CD4-positive, alpha-beta T cell (primary cell): Measurements from ENCODE around the gene KIF26A. TPM values are rescaled to one million over a fixed set of nuclear protein-coding genes. Genes with fewer than 3 reads are reported as not detected.

ENCODE experiments used
- ATAC-seq: fragments of 200-7000 bp; cut with Tn5 transposase; one replicate; pipeline ENCODE4 v1.10.0; 2022; ENCODE audit warnings: mild to moderate bottlenecking; ENCODE audit not compliant: poor library complexity
- CTCF ChIA-PET: fragments of 350-600 bp; sonication (Branson Sonifier 250); formaldehyde crosslinking; loops from one replicate; lab custom pipeline; 2021; ENCODE audit warnings: antibody characterized with exemption, inconsistent platforms; lab: Charles Lee
- POLR2A ChIA-PET: fragments of 350-600 bp; sonication (Branson Sonifier 250); formaldehyde crosslinking; loops from one replicate; lab custom pipeline; 2021; ENCODE audit warnings: antibody characterized with exemption, inconsistent platforms; lab: Charles Lee
- DNase-seq, 14 experiments: peaks; one replicate each; pipeline ENCODE4 v3.0.0-alpha.2; 2013 to 2020; ENCODE audit warnings: mixed read lengths in 2 of 14
- H3K27ac ChIP-seq, 2 donors: one replicate each; pipeline versions ENCODE4 v1.5.1 to v1.7.0; 2013; ENCODE audit warnings: low read length in 2 of 2, low read depth in 1 of 2, mild to moderate bottlenecking in 1 of 2
- H3K27me3 ChIP-seq, 2 experiments: 1 replicate in 1 of 2; 2 replicates in 1 of 2; pipeline versions ENCODE4 v1.6.1 to v1.7.0; 2013; ENCODE audit warnings: low read length in 2 of 2, control low read depth in 1 of 2, mild to moderate bottlenecking in 1 of 2, moderate library complexity in 1 of 2; ENCODE audit not compliant: insufficient read depth in 2 of 2, control insufficient read depth in 1 of 2
- H3K36me3 ChIP-seq: one replicate; pipeline ENCODE4 v1.6.1; 2013; ENCODE audit warnings: low read length, control low read depth; ENCODE audit not compliant: insufficient read depth
- H3K4me1 ChIP-seq: one replicate; pipeline ENCODE4 v1.6.1; 2013; ENCODE audit warnings: low read length, control low read depth; ENCODE audit not compliant: insufficient read depth
- H3K4me3 ChIP-seq: one replicate; pipeline ENCODE4 v1.5.1; 2013; ENCODE audit warnings: mild to moderate bottlenecking, low read length, moderate library complexity
- H3K9me3 ChIP-seq, 2 experiments: 1 replicate in 1 of 2; 2 replicates in 1 of 2; pipeline versions ENCODE4 v1.6.1 to v1.7.0; 2013; ENCODE audit warnings: low read length in 2 of 2, mild to moderate bottlenecking in 2 of 2, control low read depth in 1 of 2, moderate library complexity in 1 of 2; ENCODE audit not compliant: control insufficient read depth in 1 of 2, insufficient read depth in 1 of 2
- H3K27ac Mint-ChIP-seq: one replicate; pipeline ENCODE4 v1.8.0; 2020; ENCODE audit warnings: mixed read lengths
- H3K27me3 Mint-ChIP-seq: one replicate; pipeline ENCODE4 v1.8.0; 2021; ENCODE audit warnings: mixed read lengths
- H3K36me3 Mint-ChIP-seq: one replicate; pipeline ENCODE4 v1.8.0; 2021; ENCODE audit warnings: low read depth, mixed read lengths
- H3K4me1 Mint-ChIP-seq: one replicate; pipeline ENCODE4 v1.8.0; 2021; ENCODE audit warnings: low read depth, mixed read lengths
- H3K4me3 Mint-ChIP-seq: one replicate; pipeline ENCODE4 v1.8.0; 2020; ENCODE audit warnings: mild to moderate bottlenecking, mixed read lengths
- H3K9me3 Mint-ChIP-seq: one replicate; pipeline ENCODE4 v1.8.0; 2020; ENCODE audit warnings: mixed read lengths
- intact Hi-C, 2 experiments: fragments of 100-400 bp; cut with DNase I in 1 of 2; cut with micrococcal nuclease in 1 of 2; formaldehyde crosslinking; loops; one replicate each; pipeline versions ENCODE4 v1.15.1 to v1.9.0; 2023 to 2025; cut with DNase I, micrococcal nuclease
- total RNA-seq, 174 experiments: library from RNA in 2 of 174; stranded (reverse) in 2 of 174; gene quantifications; one replicate each; pipeline ENCODE4 v1.2.3 and lab custom pipeline; 2021 to 2026
- TF ChIP-seq, protein P1 (sequence below): fragments of 200-600 bp; IDR thresholded peaks from one replicate; pipeline ENCODE4 v1.8.0; 2022; ENCODE audit warnings: antibody characterized with exemption, mild to moderate bottlenecking

KIF26A gene
- total RNA-seq, 2 experiments from 2014 or later: 0.25 to 0.31 TPM

- ATAC-seq: no peak
- H3K27ac ChIP-seq: no peak overlapping the region
- peaks cover 8% of the 10 kb centered on the region for H3K27me3 Mint-ChIP-seq
- no peak overlapping the region for H3K4me3 ChIP-seq
- TF ChIP-seq, protein P1, sequence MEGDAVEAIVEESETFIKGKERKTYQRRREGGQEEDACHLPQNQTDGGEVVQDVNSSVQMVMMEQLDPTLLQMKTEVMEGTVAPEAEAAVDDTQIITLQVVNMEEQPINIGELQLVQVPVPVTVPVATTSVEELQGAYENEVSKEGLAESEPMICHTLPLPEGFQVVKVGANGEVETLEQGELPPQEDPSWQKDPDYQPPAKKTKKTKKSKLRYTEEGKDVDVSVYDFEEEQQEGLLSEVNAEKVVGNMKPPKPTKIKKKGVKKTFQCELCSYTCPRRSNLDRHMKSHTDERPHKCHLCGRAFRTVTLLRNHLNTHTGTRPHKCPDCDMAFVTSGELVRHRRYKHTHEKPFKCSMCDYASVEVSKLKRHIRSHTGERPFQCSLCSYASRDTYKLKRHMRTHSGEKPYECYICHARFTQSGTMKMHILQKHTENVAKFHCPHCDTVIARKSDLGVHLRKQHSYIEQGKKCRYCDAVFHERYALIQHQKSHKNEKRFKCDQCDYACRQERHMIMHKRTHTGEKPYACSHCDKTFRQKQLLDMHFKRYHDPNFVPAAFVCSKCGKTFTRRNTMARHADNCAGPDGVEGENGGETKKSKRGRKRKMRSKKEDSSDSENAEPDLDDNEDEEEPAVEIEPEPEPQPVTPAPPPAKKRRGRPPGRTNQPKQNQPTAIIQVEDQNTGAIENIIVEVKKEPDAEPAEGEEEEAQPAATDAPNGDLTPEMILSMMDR: no peak
- no peak overlapping the region for H3K27ac Mint-ChIP-seq
- no peaks in the 10 kb centered on the region for H3K4me1 ChIP-seq
- H3K27me3 ChIP-seq: peaks cover 0 to 2% of the 10 kb centered on the region in 2 experiments
- ChIA-PET POLR2A (no interaction called here), CTCF (no interaction called here)
- H3K36me3 Mint-ChIP-seq: no peaks in the 10 kb centered on the region
- H3K4me3 Mint-ChIP-seq: no peak overlapping the region
- intact Hi-C loops: no loop called here
- DNase-seq: no peak
- no peaks in the 10 kb centered on the region for H3K4me1 Mint-ChIP-seq
- no peaks in the 10 kb centered on the region for H3K9me3 ChIP-seq
- no peaks in the 10 kb centered on the region for H3K9me3 Mint-ChIP-seq
- H3K36me3 ChIP-seq: no peaks in the 10 kb centered on the region
Measured at GRCh38 chr14:104213301-104214034, 75.1 kb downstream of the KIF26A start.

DNA sequence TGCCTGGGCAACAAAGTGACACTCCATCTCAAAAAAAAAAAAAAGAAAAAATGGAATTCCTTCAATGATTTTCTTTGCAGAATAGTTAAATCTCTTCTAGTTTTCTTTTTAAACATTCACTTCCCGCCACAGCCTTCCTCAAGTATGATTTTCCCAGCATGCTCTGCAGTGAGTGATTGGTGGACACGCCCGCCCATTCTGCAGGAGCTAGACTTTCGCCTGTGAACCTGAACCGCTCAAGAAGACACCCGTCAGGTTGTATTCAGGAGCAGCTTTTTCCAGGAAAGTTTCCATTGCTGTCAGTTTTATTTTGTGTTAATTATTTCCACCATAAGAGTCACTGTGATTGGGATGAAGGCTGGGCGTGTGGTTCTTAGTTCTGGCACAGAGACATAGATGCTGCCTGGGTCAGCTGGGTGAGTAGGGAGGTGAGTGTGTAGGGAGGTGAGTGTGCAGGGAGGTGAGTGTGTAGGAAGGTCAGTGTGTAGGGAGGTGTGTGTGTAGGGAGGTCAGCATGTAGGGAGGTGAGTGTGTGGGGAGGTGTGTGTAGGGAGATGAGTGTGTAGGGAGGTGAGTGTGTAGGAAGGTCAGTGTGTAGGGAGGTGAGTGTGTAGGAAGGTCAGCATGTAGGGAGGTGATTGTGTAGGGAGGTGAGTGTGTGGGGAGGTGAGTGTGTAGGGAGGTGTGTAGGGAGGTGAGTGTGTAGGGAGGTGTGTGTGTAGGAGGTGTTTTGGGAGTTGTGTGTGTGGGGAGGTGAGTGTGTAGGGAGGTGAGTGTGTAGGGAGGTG is 76.2 kb downstream of the KIF26A start:
- Histone ChIP-seq H3K4me1 (no peaks in the 10 kb centered on the region), H3K9me3 (no peaks in the 10 kb centered on the region), H3K36me3 (no peaks in the 10 kb centered on the region), H3K4me3 (no peak overlapping the region), H3K27ac (no peak overlapping the region), H3K27me3 (peaks cover 0 to 2% of the 10 kb centered on the region in 2 experiments)
- ChIA-PET POLR2A (no interaction called here), CTCF (no interaction called here)
- DNase-seq (no peak), ATAC-seq (no peak)
- intact Hi-C loops: no loop called here
- H3K9me3 Mint-ChIP-seq: no peaks in the 10 kb centered on the region
- H3K4me3 Mint-ChIP-seq: no peak overlapping the region
- peaks cover 8% of the 10 kb centered on the region for H3K27me3 Mint-ChIP-seq
- TF ChIP-seq, protein P1: no peak
- no peaks in the 10 kb centered on the region for H3K36me3 Mint-ChIP-seq
- H3K4me1 Mint-ChIP-seq: no peaks in the 10 kb centered on the region
- H3K27ac Mint-ChIP-seq: no peak overlapping the region

DNA sequence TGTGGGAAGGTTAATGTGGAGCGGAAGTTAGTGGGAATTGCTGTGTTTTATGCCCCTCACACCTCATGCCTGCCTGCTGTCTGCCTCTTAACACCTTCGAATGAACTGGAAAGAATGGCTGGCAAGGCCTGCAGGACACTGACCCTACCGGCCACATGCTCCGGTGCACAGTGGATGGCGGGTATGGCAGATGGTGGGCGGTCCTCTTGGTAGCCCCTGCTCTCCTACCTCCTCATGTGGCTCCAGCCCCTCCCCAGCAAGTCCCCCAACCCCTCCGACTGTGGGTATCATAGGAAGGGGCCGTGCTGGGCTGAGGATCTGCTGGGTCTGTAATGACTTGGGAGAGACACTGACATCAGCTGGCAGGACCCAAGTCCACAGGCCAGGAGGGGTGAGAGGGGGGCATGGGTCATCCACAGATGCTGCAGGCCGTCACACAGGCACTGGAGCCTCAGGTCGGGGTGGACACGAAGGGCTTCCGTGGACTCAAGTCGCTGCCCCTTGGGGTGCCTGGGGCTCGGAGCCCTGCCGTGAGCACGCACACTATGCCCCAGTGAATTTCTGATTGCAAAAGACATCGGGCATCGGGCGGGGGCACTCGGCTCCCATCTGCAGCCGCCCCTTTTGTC is 77.4 kb downstream of the KIF26A start:
- H3K36me3 Mint-ChIP-seq: no peaks in the 10 kb centered on the region
- ChIA-PET CTCF (no interaction called here), POLR2A (no interaction called here)
- H3K9me3 ChIP-seq: no peaks in the 10 kb centered on the region
- H3K4me3 ChIP-seq: no peak overlapping the region
- H3K27ac ChIP-seq: no peak overlapping the region
- no peaks in the 10 kb centered on the region for H3K4me1 Mint-ChIP-seq
- TF ChIP-seq, protein P1: no peak
- DNase-seq: no peak
- peaks cover 8% of the 10 kb centered on the region for H3K27me3 Mint-ChIP-seq
- no peaks in the 10 kb centered on the region for H3K36me3 ChIP-seq
- ATAC-seq: no peak
- H3K4me1 ChIP-seq: no peaks in the 10 kb centered on the region
- no peak overlapping the region for H3K27ac Mint-ChIP-seq
- no peaks in the 10 kb centered on the region for H3K9me3 Mint-ChIP-seq
- H3K4me3 Mint-ChIP-seq: no peak overlapping the region
- intact Hi-C loops: no loop called here
- peaks cover 0 to 9% of the 10 kb centered on the region in 2 experiments for H3K27me3 ChIP-seq
